ENCODE data around the gene ROR1. TPM values are rescaled to one million over a fixed set of nuclear protein-coding genes. Genes with fewer than 3 reads are reported as not detected.

The ROR1 gene
- total RNA-seq, 1 experiment from 2014 or later, result 56.3 TPM

DNA sequence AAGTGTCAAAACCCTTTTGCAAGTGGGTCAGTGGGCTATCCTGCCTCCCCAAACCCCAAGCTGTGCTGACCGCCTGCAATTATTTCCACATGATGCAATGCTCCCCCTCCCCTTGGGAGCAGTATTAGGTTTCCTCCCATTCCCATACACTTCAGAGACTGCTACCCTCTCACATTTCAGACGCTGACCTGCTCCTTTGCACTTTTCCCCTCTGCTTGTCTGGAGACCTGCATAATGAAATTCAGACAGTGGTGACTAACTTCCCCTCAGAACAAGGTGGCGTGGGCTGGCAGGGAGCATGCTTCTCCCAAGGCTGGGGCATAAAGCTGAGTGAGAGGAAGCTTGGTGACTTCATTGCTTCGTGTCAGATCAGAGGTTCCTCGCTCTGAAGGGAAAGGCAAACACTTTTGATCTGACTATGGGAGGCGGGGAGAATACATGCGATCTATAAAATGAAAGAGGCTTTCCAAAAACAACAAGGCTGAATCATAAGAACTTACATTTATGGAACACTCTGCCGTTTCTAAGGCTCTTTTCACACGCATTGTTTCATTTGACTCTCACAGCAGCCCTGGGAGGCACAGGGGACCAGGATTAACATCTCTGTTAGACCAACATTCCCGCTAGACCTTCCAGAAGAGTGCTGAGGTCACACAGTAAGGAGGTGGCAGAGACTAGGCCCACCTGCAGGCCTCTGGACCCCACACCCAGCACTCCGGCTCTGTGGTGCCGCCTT lies 27.5 kb upstream of the ROR1 start:
- DNase-seq (ENCODE audit: low spot score) (peak; percentile 26), ATAC-seq (peak; percentile 80)
- no peak for TF ChIP-seq KAT7 (CRISPR knock-in tag; IDR thresholded peaks at IDR 0.05; ENCODE audit: borderline replicate concordance)
- TF ChIP-seq, protein P1, sequence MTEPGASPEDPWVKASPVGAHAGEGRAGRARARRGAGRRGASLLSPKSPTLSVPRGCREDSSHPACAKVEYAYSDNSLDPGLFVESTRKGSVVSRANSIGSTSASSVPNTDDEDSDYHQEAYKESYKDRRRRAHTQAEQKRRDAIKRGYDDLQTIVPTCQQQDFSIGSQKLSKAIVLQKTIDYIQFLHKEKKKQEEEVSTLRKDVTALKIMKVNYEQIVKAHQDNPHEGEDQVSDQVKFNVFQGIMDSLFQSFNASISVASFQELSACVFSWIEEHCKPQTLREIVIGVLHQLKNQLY (CRISPR knock-in tag; IDR thresholded peaks at IDR 0.05), result no peak
- TF ChIP-seq, protein P2, sequence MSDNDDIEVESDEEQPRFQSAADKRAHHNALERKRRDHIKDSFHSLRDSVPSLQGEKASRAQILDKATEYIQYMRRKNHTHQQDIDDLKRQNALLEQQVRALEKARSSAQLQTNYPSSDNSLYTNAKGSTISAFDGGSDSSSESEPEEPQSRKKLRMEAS (CRISPR knock-in tag; IDR thresholded peaks at IDR 0.05), result peak; percentile 43; the same call in 1 of the 2 replicates
- TF ChIP-seq, protein P3, sequence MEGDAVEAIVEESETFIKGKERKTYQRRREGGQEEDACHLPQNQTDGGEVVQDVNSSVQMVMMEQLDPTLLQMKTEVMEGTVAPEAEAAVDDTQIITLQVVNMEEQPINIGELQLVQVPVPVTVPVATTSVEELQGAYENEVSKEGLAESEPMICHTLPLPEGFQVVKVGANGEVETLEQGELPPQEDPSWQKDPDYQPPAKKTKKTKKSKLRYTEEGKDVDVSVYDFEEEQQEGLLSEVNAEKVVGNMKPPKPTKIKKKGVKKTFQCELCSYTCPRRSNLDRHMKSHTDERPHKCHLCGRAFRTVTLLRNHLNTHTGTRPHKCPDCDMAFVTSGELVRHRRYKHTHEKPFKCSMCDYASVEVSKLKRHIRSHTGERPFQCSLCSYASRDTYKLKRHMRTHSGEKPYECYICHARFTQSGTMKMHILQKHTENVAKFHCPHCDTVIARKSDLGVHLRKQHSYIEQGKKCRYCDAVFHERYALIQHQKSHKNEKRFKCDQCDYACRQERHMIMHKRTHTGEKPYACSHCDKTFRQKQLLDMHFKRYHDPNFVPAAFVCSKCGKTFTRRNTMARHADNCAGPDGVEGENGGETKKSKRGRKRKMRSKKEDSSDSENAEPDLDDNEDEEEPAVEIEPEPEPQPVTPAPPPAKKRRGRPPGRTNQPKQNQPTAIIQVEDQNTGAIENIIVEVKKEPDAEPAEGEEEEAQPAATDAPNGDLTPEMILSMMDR (IDR thresholded peaks at IDR 0.05), result no peak
- TF ChIP-seq, protein P4, sequence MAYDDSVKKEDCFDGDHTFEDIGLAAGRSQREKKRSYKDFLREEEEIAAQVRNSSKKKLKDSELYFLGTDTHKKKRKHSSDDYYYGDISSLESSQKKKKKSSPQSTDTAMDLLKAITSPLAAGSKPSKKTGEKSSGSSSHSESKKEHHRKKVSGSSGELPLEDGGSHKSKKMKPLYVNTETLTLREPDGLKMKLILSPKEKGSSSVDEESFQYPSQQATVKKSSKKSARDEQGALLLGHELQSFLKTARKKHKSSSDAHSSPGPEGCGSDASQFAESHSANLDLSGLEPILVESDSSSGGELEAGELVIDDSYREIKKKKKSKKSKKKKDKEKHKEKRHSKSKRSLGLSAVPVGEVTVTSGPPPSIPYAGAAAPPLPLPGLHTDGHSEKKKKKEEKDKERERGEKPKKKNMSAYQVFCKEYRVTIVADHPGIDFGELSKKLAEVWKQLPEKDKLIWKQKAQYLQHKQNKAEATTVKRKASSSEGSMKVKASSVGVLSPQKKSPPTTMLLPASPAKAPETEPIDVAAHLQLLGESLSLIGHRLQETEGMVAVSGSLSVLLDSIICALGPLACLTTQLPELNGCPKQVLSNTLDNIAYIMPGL (CRISPR knock-in tag; IDR thresholded peaks at IDR 0.05), result no peak
- no peak for TF ChIP-seq ZNF138 (CRISPR knock-in tag; conservative IDR thresholded peaks at IDR 0.05)
- no peak for TF ChIP-seq RORB (CRISPR knock-in tag; IDR thresholded peaks at IDR 0.05)
- TF ChIP-seq, protein P5, sequence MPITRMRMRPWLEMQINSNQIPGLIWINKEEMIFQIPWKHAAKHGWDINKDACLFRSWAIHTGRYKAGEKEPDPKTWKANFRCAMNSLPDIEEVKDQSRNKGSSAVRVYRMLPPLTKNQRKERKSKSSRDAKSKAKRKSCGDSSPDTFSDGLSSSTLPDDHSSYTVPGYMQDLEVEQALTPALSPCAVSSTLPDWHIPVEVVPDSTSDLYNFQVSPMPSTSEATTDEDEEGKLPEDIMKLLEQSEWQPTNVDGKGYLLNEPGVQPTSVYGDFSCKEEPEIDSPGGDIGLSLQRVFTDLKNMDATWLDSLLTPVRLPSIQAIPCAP (CRISPR knock-in tag; IDR thresholded peaks at IDR 0.05), result no peak
- 0 out of 2 replicates have a peak, but pooled peaks have one; percentile 31 for TF ChIP-seq TEAD1 (CRISPR knock-in tag; IDR thresholded peaks at IDR 0.05)
- 0 out of 2 replicates have a peak, but pooled peaks have one; percentile 40 for TF ChIP-seq GABPB1 (CRISPR knock-in tag; IDR thresholded peaks at IDR 0.05)
- TF ChIP-seq, protein P6, sequence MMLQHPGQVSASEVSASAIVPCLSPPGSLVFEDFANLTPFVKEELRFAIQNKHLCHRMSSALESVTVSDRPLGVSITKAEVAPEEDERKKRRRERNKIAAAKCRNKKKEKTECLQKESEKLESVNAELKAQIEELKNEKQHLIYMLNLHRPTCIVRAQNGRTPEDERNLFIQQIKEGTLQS (CRISPR knock-in tag; conservative IDR thresholded peaks at IDR 0.05), result no peak
- no peak for TF ChIP-seq ATF1 (CRISPR knock-in tag; IDR thresholded peaks at IDR 0.05)
- TF ChIP-seq JAZF1 (CRISPR knock-in tag; IDR thresholded peaks at IDR 0.05), result no peak
- no peak for TF ChIP-seq TP53 (CRISPR knock-in tag; IDR thresholded peaks at IDR 0.05)
- peaks cover 5% of the 10 kb centered on the region; the same call in 1 of the 2 replicates for H3K9me3 Mint-ChIP-seq
- H3K27me3 Mint-ChIP-seq (ENCODE audit: low read depth), result no peaks in the 10 kb centered on the region; the same call in 1 of the 2 replicates
- H3K4me3 Mint-ChIP-seq, result peak overlapping the region; percentile 3; the same call in 1 of the 2 replicates
- H3K36me3 Mint-ChIP-seq, result no peaks in the 10 kb centered on the region
- ChIA-PET CTCF (interaction anchor here (1.1 to 2.6 kb wide), 5 partner anchors 18 to 172 kb away, joined by 3 to 7 read pairs (median 4); partner anchors contain the start of gene ROR1), POLR2A (no interaction called here)
- peaks cover 23% of the 10 kb centered on the region for H3K4me1 Mint-ChIP-seq
- peak overlapping the region; percentile 24 for H3K27ac Mint-ChIP-seq

DNA sequence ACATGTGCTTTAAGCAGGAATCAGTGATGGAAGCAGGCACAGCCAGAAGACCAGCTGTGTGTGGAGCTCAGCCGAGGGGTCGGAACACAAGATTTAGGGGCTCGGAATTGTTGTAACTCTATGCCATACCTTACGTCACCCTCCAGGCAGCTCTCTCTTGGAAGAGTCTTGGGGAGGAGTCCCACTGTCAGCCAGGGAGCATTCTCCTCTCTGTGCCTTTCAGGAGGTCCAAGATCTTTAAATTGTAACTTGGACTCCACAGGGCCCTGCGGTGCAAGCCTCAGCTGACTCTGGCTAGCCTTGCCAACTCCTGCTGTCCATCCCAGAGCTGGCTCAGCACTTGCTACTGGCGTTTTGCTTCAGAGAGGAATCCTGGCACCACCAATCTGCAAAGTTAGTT lies 26.4 kb upstream of the ROR1 start:
- TF ChIP-seq, protein P7, sequence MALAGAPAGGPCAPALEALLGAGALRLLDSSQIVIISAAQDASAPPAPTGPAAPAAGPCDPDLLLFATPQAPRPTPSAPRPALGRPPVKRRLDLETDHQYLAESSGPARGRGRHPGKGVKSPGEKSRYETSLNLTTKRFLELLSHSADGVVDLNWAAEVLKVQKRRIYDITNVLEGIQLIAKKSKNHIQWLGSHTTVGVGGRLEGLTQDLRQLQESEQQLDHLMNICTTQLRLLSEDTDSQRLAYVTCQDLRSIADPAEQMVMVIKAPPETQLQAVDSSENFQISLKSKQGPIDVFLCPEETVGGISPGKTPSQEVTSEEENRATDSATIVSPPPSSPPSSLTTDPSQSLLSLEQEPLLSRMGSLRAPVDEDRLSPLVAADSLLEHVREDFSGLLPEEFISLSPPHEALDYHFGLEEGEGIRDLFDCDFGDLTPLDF (CRISPR knock-in tag; IDR thresholded peaks at IDR 0.05), result no peak
- TF ChIP-seq, protein P3 (IDR thresholded peaks at IDR 0.05), result no peak
- TF ChIP-seq, protein P8, sequence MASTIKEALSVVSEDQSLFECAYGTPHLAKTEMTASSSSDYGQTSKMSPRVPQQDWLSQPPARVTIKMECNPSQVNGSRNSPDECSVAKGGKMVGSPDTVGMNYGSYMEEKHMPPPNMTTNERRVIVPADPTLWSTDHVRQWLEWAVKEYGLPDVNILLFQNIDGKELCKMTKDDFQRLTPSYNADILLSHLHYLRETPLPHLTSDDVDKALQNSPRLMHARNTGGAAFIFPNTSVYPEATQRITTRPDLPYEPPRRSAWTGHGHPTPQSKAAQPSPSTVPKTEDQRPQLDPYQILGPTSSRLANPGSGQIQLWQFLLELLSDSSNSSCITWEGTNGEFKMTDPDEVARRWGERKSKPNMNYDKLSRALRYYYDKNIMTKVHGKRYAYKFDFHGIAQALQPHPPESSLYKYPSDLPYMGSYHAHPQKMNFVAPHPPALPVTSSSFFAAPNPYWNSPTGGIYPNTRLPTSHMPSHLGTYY (CRISPR knock-in tag; IDR thresholded peaks at IDR 0.05), result no peak
- TF ChIP-seq, protein P9, sequence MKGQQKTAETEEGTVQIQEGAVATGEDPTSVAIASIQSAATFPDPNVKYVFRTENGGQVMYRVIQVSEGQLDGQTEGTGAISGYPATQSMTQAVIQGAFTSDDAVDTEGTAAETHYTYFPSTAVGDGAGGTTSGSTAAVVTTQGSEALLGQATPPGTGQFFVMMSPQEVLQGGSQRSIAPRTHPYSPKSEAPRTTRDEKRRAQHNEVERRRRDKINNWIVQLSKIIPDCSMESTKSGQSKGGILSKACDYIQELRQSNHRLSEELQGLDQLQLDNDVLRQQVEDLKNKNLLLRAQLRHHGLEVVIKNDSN (CRISPR knock-in tag; IDR thresholded peaks at IDR 0.05), result no peak
- TF ChIP-seq SP1 (CRISPR knock-in tag; conservative IDR thresholded peaks at IDR 0.05), result no peak
- no peak for TF ChIP-seq ATF1 (CRISPR knock-in tag; IDR thresholded peaks at IDR 0.05)
- no peak for DNase-seq (ENCODE audit: low spot score)
- peaks cover 5% of the 10 kb centered on the region; the same call in 1 of the 2 replicates for H3K9me3 Mint-ChIP-seq
- no peak for ATAC-seq
- no peaks in the 10 kb centered on the region for H3K36me3 Mint-ChIP-seq
- H3K27me3 Mint-ChIP-seq (ENCODE audit: low read depth), result no peaks in the 10 kb centered on the region
- H3K27ac Mint-ChIP-seq, result no peak overlapping the region
- no peak overlapping the region for H3K4me3 Mint-ChIP-seq
- H3K4me1 Mint-ChIP-seq, result peaks cover 21% of the 10 kb centered on the region
- ChIA-PET CTCF (interaction anchor here (0.6 to 2.6 kb wide), 6 partner anchors 12 to 171 kb away, joined by 3 to 7 read pairs (median 4); partner anchors contain the start of gene ROR1), POLR2A (no interaction called here)
